ENCODE data around the gene OR5D13. TPM values are rescaled to one million over a fixed set of nuclear protein-coding genes. Genes with fewer than 3 reads are reported as not detected.

Gene OR5D13
- total RNA-seq, 1 donor = not detected

GRCh38 chr11:55793321-55793720 is 20.1 kb downstream of the OR5D13 start:
- Histone ChIP-seq H3K4me3 (ENCODE audit: insufficient read depth, low read length) (no peak overlapping the region), H3K9me3 (ENCODE audit: low read depth, low read length) (peaks cover 6% of the 10 kb centered on the region), H2AFZ (ENCODE audit: low read length) (no peak overlapping the region), H4K20me1 (ENCODE audit: insufficient read depth, low read length) (no peaks in the 10 kb centered on the region), H3K36me3 (ENCODE audit: insufficient read depth, low read length) (no peaks in the 10 kb centered on the region), H3K79me2 (ENCODE audit: insufficient read depth, low read length) (no peaks in the 10 kb centered on the region), H3K4me1 (ENCODE audit: insufficient read depth, low read length) (no peaks in the 10 kb centered on the region), H3K27ac (ENCODE audit: low read depth, low read length) (no peak overlapping the region), H3K27me3 (ENCODE audit: insufficient read depth, low read length) (no peaks in the 10 kb centered on the region), H3K4me2 (ENCODE audit: insufficient read depth, low read length) (no peak overlapping the region)
- no peak for DNase-seq (ENCODE audit: insufficient read length, low spot score, missing footprints)
- TF ChIP-seq, protein P1, sequence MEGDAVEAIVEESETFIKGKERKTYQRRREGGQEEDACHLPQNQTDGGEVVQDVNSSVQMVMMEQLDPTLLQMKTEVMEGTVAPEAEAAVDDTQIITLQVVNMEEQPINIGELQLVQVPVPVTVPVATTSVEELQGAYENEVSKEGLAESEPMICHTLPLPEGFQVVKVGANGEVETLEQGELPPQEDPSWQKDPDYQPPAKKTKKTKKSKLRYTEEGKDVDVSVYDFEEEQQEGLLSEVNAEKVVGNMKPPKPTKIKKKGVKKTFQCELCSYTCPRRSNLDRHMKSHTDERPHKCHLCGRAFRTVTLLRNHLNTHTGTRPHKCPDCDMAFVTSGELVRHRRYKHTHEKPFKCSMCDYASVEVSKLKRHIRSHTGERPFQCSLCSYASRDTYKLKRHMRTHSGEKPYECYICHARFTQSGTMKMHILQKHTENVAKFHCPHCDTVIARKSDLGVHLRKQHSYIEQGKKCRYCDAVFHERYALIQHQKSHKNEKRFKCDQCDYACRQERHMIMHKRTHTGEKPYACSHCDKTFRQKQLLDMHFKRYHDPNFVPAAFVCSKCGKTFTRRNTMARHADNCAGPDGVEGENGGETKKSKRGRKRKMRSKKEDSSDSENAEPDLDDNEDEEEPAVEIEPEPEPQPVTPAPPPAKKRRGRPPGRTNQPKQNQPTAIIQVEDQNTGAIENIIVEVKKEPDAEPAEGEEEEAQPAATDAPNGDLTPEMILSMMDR (IDR thresholded peaks at IDR 0.05; ENCODE audit: extremely low read depth, low read depth, low read length) = no peak

GRCh38 chr11:55795256-55795655 is 22.0 kb downstream of the OR5D13 start, which contains the start of gene OR5D14:
Gene OR5D14 (plus strand): TSS chr11:55795556. CDS start chr11:55795556, 0 bp downstream.
- Histone ChIP-seq H3K79me2 (ENCODE audit: insufficient read depth, low read length) (no peaks in the 10 kb centered on the region), H3K27me3 (ENCODE audit: insufficient read depth, low read length) (no peaks in the 10 kb centered on the region), H2AFZ (ENCODE audit: low read length) (no peak within 1 kb of the TSS), H3K36me3 (ENCODE audit: insufficient read depth, low read length) (no peaks in the 10 kb centered on the region), H4K20me1 (ENCODE audit: insufficient read depth, low read length) (no peaks in the 10 kb centered on the region), H3K9me3 (ENCODE audit: low read depth, low read length) (peaks cover 6% of the 10 kb centered on the region), H3K27ac (ENCODE audit: low read depth, low read length) (no peak within 1 kb of the TSS), H3K4me1 (ENCODE audit: insufficient read depth, low read length) (no peaks in the 10 kb centered on the region), H3K4me3 (ENCODE audit: insufficient read depth, low read length) (no peak within 1 kb of the TSS), H3K4me2 (ENCODE audit: insufficient read depth, low read length) (no peak within 1 kb of the TSS)
- no peak for DNase-seq (ENCODE audit: insufficient read length, low spot score, missing footprints)
- TF ChIP-seq, protein P1 (IDR thresholded peaks at IDR 0.05; ENCODE audit: extremely low read depth, low read depth, low read length) = no peak

- H3K4me1 ChIP-seq (ENCODE audit: insufficient read depth, low read length) = no peaks in the 10 kb centered on the region
- H4K20me1 ChIP-seq (ENCODE audit: insufficient read depth, low read length) = no peaks in the 10 kb centered on the region
- no peaks in the 10 kb centered on the region for H3K36me3 ChIP-seq (ENCODE audit: insufficient read depth, low read length)
- DNase-seq (ENCODE audit: insufficient read length, low spot score, missing footprints) = no peak
- H2AFZ ChIP-seq (ENCODE audit: low read length) = no peak overlapping the region
- no peak overlapping the region for H3K4me3 ChIP-seq (ENCODE audit: insufficient read depth, low read length)
- no peaks in the 10 kb centered on the region for H3K27me3 ChIP-seq (ENCODE audit: insufficient read depth, low read length)
- H3K79me2 ChIP-seq (ENCODE audit: insufficient read depth, low read length) = no peaks in the 10 kb centered on the region
- TF ChIP-seq, protein P1 (IDR thresholded peaks at IDR 0.05; ENCODE audit: extremely low read depth, low read depth, low read length) = no peak
- H3K27ac ChIP-seq (ENCODE audit: low read depth, low read length) = no peak overlapping the region
- H3K9me3 ChIP-seq (ENCODE audit: low read depth, low read length) = no peaks in the 10 kb centered on the region
- no peak overlapping the region for H3K4me2 ChIP-seq (ENCODE audit: insufficient read depth, low read length)
Observed at GRCh38 chr11:55806248-55806647, 33.0 kb downstream of the OR5D13 start.

GRCh38 chr11:55811067-55811466 is 37.8 kb downstream of the OR5D13 start, which contains the start of gene OR5L1:
Gene OR5L1 (plus strand): TSS chr11:55811367. CDS start chr11:55811467, 100 bp downstream.
- no peak within 1 kb of the TSS for H3K4me2 ChIP-seq (ENCODE audit: insufficient read depth, low read length)
- no peak within 1 kb of the TSS for H3K27ac ChIP-seq (ENCODE audit: low read depth, low read length)
- H3K4me1 ChIP-seq (ENCODE audit: insufficient read depth, low read length) = no peaks in the 10 kb centered on the region
- H2AFZ ChIP-seq (ENCODE audit: low read length) = no peak within 1 kb of the TSS
- no peaks in the 10 kb centered on the region for H4K20me1 ChIP-seq (ENCODE audit: insufficient read depth, low read length)
- H3K79me2 ChIP-seq (ENCODE audit: insufficient read depth, low read length) = no peaks in the 10 kb centered on the region
- H3K9me3 ChIP-seq (ENCODE audit: low read depth, low read length) = no peaks in the 10 kb centered on the region
- no peak within 1 kb of the TSS for H3K4me3 ChIP-seq (ENCODE audit: insufficient read depth, low read length)
- no peak for DNase-seq (ENCODE audit: insufficient read length, low spot score, missing footprints)
- H3K36me3 ChIP-seq (ENCODE audit: insufficient read depth, low read length) = no peaks in the 10 kb centered on the region
- TF ChIP-seq, protein P1 (IDR thresholded peaks at IDR 0.05; ENCODE audit: extremely low read depth, low read depth, low read length) = no peak
- H3K27me3 ChIP-seq (ENCODE audit: insufficient read depth, low read length) = no peaks in the 10 kb centered on the region

Data from osteoblast (primary cell).